ES-I3 (cell line): ENCODE data around the gene FAM174C.

ENCODE experiments used
- H3K36me3 ChIP-seq: 2 replicates; pipeline ENCODE4 v1.6.1; 2013; ENCODE audit warnings: mild to moderate bottlenecking, low read length, control low read depth, moderate library complexity; ENCODE audit not compliant: insufficient read depth
- H3K4me1 ChIP-seq: 2 replicates; pipeline ENCODE4 v1.6.1; 2013; ENCODE audit warnings: mild to moderate bottlenecking, control low read depth, low read length; ENCODE audit not compliant: insufficient read depth
- H3K9ac ChIP-seq: 2 replicates; pipeline ENCODE4 v1.6.1; 2013; ENCODE audit warnings: low read depth, mild to moderate bottlenecking, low read length, moderate library complexity
- H3K9me3 ChIP-seq: 2 replicates; pipeline ENCODE4 v1.6.1; 2013; ENCODE audit warnings: mild to moderate bottlenecking, low read length, moderate library complexity; ENCODE audit not compliant: control insufficient read depth, insufficient read depth

The FAM174C gene

DNA sequence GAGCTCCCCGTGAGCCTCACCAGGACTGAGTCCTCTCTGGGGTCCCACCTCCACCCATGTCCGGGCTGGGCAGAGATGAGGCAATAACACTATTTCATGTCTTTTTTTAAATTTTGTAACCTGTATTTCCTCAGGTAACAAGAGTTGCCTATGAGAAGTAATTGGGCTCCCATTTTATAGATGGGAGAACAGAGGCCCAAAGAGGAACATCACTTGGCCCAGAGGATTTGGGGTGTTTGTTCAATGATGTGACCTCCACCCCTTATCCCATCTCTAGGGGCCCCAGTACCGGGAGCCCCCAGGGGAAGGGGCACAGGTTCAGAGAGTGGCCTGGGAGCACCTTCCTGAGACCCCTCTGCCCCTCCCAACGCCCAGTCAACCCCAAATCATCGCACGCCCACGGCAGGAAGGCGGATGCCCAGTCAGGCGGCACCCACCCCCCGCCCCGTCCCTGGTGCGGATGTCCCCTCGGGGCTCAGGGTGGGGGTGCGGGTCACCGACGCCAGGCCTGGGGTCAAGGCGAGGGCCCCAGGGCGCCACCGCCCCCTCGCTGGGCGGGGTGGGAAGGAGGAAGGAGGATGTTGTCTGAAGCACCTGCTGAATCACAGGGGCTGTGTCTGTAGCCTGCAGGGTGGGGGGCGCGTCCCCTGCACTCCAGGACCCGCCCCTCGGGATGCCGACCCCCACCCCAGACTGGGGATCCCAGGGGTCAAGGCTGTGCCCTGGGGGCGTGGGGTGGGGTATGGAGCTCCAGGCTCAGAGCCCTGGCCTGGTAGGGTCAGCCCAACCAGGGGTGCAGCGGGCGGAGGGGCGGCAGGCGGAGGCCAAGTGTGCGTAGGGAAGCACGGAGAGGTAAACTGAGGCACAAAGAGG lies 15.2 kb upstream of the FAM174C start:
- H3K36me3 ChIP-seq: peaks cover 8% of the 10 kb centered on the region
- H3K4me1 ChIP-seq: peaks cover 20% of the 10 kb centered on the region
- H3K9ac ChIP-seq: peak overlapping the region; percentile 41
- no peaks in the 10 kb centered on the region for H3K9me3 ChIP-seq

DNA sequence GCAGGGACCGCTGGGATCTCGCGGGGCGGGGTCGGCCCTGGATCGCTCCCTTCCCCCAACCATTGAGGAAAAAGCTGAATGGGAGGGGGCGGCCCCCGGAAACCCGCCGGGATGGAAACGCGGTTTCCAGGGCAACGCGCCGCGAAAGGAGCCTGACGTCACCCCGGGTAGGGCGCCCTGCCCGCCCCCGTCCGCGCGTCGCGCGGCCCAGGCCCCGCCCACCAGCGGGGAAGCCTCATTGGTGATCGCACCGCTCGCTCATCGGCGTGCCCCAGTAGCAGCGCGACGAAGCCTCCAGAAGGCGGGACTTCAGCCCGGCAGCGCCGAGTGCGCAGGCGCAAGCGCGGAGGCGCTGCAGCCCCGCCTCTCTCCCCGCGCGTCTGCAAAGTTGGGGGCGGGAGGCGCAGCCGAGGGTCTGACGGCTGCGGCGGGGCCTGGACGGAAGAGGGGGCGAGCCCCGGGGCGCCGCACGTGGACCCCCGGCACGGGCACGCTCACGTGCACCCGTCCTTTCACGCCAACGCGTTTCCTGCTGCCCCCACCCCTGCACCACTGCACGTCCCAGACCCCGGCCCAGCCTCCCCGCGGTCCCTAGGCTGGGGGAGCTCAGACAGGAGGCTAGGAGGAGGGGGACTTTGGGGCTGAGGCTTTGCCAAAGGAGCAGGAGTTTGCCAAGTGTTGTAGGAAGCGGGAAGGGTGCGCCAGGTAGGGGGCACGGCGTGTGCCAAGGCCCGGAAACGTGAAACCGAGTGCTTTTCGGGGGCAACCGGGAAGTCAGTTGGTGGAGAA lies 14.4 kb upstream of the FAM174C start:
- Histone ChIP-seq H3K9ac (peak overlapping the region; percentile 70), H3K4me1 (peaks cover 22% of the 10 kb centered on the region), H3K9me3 (no peaks in the 10 kb centered on the region), H3K36me3 (peaks cover under 1% of the 10 kb centered on the region)

DNA sequence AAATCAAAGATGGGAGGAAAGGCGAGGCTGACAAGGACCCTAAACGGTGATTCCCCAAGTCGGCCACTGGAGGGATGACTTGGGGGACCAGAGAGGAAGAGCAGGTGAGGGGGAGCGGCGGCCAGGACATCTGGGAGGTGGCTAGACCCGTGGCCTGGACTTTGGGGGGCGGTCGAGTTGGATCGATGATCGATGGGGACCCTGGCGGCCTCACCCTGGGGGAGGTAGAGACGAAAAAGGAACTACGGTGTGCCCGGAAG lies 13.9 kb upstream of the FAM174C start:
- H3K4me1 ChIP-seq: peaks cover 22% of the 10 kb centered on the region
- H3K9ac ChIP-seq: peak overlapping the region; percentile 70
- no peaks in the 10 kb centered on the region for H3K9me3 ChIP-seq
- H3K36me3 ChIP-seq: no peaks in the 10 kb centered on the region; the same call in none of the 2 replicates

DNA sequence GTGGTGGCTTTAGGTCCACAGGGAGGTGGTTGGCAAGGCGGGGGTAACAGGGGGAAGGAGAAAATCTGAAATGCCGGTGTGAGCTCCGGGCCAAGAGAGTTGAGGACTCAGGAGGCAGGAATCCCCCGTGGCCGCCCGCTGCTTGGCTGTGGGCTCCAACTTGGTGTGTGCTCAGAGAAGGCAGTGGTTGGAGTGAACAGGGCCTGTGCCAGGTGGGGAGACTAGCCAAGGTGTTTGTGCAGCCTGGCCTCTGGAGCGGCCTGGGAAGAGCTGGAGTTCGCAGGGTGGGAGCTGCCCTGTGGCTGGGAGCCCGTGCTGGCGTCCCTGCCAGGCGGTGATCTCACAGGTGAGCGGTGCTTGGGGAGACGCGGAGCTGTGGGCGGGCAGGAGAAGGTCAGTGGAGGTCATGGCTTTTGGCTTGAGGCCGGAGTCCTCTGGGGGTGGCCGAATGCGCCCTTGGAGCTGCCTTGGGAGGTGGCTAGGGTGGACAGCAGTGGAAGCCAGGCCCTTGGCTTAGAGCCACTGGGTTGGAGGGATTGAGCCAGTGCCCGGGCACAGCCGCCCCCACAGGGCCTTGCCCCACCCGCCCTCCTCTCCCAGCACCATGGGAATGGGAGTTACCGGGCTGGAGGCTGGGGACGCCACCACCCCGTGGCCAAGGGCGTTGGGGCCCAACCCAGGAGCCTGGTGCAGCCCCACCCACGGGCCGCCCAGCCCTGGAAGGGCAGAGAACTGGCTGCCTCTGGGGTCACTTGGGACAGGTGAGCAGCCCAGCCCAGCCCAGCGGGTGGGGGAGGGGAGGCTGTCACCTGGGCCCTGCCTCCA lies 13.3 kb upstream of the FAM174C start:
- no peaks in the 10 kb centered on the region for H3K9me3 ChIP-seq
- H3K4me1 ChIP-seq: peaks cover 22% of the 10 kb centered on the region
- H3K36me3 ChIP-seq: no peaks in the 10 kb centered on the region; the same call in 1 of the 2 replicates
- H3K9ac ChIP-seq: peak overlapping the region; percentile 70

DNA sequence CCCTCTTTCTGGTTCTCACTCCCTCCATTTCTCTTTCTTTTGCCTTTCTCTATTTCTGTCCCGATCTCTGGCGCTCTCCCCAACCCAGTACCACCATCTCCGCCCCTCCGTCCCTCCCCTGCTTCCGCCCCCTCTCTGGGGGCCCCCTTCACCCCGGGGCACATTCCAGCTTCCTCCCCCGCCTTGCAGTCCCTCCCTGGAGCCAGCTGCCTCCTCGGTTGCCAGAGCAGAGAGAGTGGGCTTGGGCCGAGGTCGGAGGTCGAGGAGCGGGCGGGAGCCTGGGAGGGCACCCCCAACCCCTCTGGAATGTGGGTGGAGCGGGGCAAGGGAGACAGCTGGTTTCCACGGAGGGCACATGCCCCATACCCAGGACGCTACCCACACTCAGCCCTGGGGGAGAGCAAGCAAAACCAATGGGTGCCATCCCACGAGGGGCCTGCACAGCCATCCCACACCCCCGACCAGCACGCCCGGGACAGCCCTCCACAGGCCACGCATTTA lies 12.7 kb upstream of the FAM174C start:
- H3K9ac ChIP-seq: peak overlapping the region; percentile 70
- no peaks in the 10 kb centered on the region for H3K9me3 ChIP-seq
- peaks cover 22% of the 10 kb centered on the region for H3K4me1 ChIP-seq
- no peaks in the 10 kb centered on the region; the same call in 1 of the 2 replicates for H3K36me3 ChIP-seq

DNA sequence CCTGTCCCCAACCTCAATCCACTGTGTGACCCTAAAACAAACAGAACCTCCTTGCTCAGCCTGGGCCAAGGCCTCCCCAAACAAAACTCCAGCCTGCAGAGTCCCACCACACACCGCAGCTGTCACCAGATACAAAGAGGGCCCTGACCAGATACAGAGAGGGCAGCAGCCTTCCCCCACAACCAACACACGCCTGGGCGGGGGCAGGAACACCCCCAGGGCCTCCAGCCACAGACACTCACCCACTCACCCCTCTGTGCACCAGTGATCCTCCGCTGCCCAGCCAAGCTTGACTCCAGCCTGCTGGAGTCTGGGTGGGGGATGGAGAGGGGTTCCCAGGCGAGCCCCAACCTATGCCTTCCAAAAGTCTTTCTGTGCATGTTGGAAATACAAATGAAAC lies 12.1 kb upstream of the FAM174C start:
- Histone ChIP-seq H3K9ac (no peak overlapping the region), H3K9me3 (no peaks in the 10 kb centered on the region), H3K36me3 (no peaks in the 10 kb centered on the region; the same call in 1 of the 2 replicates), H3K4me1 (peaks cover 22% of the 10 kb centered on the region)

DNA sequence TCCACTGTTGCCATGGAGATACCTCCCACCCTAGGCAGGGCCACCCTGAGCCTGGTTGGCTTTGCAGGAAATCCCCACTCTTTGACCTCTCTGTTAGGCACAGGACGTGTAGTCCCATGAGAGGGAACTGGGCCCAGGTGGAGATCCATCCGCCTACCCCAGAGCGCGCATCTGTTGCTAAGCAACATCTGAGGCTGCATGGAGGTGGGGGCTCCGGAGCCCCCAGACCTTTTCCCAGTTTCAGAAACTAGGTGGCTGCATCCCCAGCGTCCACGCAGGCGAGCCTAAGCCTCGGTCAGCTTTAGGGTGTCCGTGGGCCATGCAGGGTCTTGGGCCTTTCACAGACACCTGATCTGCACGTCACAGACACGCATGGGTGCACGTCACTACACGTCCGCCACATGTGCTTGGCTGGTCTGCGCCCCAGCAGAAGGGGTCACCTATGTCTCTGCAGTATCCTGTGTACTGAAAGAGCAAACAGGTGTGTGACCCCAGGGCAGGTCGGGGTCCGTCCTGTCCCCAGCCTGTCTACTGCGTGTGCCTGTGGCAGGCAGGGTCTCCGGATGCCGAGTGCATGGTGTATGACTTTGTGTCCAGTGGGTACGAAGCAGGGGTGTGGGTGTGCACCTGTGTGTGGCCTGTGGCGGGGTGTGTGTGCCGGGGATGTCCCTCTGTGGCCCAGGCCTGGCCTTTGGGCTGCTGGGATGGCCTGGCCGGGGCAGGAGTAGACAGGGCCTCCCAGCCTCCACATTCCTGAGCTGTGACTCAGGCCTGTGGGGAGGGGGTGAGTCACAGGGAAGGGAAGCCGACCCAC lies 10.3 kb upstream of the FAM174C start:
- Histone ChIP-seq H3K4me1 (peaks cover 20% of the 10 kb centered on the region), H3K9ac (peak overlapping the region; percentile 7; the same call in 1 of the 2 replicates), H3K36me3 (no peaks in the 10 kb centered on the region; the same call in 1 of the 2 replicates), H3K9me3 (no peaks in the 10 kb centered on the region)

DNA sequence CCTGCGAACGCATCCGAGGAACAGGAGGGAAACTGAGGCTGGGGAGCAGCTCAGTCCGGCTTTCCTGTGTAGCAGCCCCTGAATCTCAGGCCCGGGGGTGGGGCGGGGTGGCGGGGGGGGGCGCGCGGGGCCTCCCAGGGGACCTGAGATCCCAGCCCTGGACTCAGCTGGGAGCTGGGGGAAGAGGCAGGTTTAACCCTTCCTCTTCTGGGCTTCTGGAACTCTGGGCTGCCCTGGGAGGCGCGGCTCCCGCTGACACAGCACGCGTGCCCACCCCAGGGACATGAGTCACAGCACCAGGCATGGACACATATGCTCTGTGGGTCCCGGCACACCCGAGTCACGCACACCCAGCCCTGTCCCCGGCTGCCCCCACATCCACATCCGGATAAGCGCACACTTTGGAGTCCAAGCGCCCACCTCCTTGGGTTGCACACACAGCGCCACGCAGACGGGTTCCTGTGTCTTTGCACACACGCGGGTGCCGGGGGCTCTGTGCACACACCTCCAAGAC lies 9.7 kb upstream of the FAM174C start:
- peaks cover 19% of the 10 kb centered on the region for H3K4me1 ChIP-seq
- peaks cover 3% of the 10 kb centered on the region for H3K36me3 ChIP-seq
- H3K9me3 ChIP-seq: no peaks in the 10 kb centered on the region
- H3K9ac ChIP-seq: peak overlapping the region; percentile 50

DNA sequence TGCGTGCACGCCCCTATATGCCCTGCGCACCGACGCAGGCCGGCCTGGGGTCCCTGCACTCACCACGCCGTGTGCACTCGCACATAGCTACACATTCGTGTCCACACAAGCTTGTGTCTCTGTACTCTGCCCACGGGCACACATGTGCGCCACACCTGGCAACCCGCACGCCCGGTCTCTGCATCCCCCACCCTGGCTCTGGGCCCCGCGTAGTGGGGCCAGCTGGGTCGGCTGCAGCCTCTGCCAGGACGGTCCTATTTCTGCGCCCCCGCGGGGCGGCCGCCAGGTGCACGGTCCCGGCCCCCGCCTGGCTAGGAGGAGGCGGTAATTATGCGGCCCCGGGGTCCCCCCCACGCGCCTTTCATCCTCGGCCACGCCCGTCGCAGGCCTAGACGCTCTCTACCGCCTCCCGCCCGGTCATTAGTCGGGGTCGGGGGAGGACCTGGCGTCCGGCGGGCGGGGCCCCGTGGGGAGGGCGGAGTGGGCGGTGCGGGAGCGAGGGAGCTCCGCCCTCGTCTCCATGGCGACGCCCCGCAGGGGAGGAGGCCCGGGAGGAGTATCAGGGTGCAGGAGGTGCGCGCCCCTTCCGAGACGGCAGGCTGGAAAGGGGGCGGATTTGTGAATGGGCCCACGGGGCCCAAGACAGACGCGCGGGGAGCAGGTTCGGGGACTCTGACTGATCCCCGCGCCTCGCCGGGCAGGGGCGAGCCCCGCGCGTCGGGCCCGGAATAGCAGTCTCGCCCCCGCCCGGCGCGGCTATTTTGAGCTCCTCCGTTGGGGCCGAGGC lies 9.0 kb upstream of the FAM174C start:
- Histone ChIP-seq H3K9me3 (no peaks in the 10 kb centered on the region), H3K4me1 (peaks cover 19% of the 10 kb centered on the region)

DNA sequence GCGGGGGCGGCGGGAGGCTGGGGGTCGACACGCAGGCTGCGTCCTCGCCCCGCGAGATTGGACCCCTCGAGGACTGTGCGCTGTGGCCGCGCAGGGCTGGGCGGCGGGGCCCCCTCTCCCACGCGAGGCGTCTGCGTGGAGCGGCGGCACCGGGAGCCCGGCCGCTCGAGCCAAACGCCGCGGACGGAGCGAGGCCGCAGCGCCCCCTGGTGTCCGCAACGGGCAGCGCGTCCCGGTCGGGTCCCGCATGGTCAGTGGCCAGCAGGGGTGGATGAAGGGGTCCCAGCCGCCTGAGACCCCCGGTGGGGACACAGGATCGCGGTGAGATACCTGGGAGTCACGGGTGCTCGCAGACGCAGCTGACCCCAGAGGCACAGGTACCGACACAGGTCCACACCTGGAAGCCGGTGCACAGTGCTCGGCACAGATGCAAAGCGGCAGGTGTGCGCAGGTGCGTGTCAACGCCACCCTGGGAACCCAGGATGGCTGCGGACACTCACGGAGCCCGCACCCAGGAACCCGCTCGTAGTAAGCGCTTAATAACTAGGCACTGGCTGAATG lies 8.3 kb upstream of the FAM174C start:
- peaks cover 13% of the 10 kb centered on the region for H3K36me3 ChIP-seq
- peaks cover 19% of the 10 kb centered on the region for H3K4me1 ChIP-seq
- no peaks in the 10 kb centered on the region for H3K9me3 ChIP-seq
- H3K9ac ChIP-seq: peak overlapping the region; percentile 61

More for the DNA sequence above, 9.0 kb upstream of the FAM174C start:
- Histone ChIP-seq H3K36me3 (peaks cover 9% of the 10 kb centered on the region), H3K9ac (peak overlapping the region; percentile 61)

DNA sequence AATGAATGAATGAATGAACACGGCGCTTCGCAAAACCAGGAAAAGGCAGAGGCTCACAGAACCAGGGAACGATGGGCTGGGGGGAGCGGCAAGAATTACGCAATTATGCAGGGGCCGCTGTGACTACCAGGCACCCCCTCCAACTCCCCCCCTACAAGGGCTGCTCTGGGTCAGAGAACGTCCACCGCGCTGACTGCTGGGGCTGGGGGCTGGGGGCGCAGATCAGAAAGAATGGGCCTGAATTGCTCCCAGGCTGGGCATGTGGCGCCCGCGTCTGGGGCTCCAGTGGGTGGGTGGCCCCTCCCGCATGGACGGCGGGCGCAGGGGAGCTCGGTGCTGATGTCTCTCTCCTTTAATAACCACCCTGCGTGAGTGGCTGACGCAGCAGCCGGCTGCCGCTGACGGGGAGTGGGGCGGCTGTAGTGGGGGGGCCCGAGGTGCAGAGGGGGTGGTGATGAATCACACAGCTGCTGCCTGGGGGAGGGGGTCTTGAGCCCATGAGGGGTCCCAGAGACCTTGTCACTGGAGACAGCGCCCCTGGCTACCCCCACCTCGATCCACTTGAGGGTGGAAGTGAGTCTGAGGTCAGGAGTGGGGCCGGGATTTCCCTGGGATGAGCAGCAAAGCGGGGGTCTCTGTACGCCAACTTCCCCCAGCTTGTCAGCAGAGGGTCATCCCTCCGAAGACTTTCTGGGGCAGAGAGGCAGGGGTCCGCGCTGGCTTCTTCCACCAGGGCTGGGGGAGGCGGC lies 7.7 kb upstream of the FAM174C start:
- no peaks in the 10 kb centered on the region for H3K9me3 ChIP-seq
- peaks cover 19% of the 10 kb centered on the region for H3K36me3 ChIP-seq
- H3K4me1 ChIP-seq: peaks cover 19% of the 10 kb centered on the region
- H3K9ac ChIP-seq: peak overlapping the region; percentile 61; the same call in 1 of the 2 replicates
